Transverse colon (tissue), 3 donors: ENCODE measurements around the gene LRRC30.

Experiments
- CTCF ChIP-seq, 5 experiments: fragments of 200-600 bp in 3 of 5; fragments of 450-650 bp in 2 of 5; sonication (generic) in 3 of 5; IDR thresholded peaks; 1 replicate in 2 of 5; 2 replicates in 3 of 5; pipeline ENCODE4 v1.5.1; 2016 to 2017; ENCODE audit warnings: antibody characterized with exemption in 5 of 5, inconsistent platforms in 3 of 5, mild to moderate bottlenecking in 2 of 5, moderate library complexity in 1 of 5
- POLR2A ChIP-seq: fragments of 450-650 bp; IDR thresholded peaks from one replicate; pipeline ENCODE4 v1.6.1; 2016; ENCODE audit warnings: antibody characterized with exemption, mild to moderate bottlenecking, moderate library complexity

GRCh38 chr18:7224198-7224597 lies 6.7 kb upstream of the LRRC30 start:
- TF ChIP-seq CTCF (IDR thresholded peaks at IDR 0.05), result no peak
- no peak for TF ChIP-seq POLR2A
